ENCODE results near the gene MICU1. TPM values are rescaled to one million over a fixed set of nuclear protein-coding genes. Genes with fewer than 3 reads are reported as not detected.
"Not testable (repeated sequence)": the region's sequence is repeated elsewhere in the genome, so short reads cannot be mapped to it uniquely, and the experiment has no call there.

Gene MICU1
- total RNA-seq, 1 donor from 2014 or later, result 48.8 TPM

GRCh38 chr10:72429931-72430330, 195.9 kb downstream of the MICU1 start:
- no peak for DNase-seq

GRCh38 chr10:72426986-72427385, 198.9 kb downstream of the MICU1 start:
- peak; percentile 18 for DNase-seq

GRCh38 chr10:72425133-72425532, 200.7 kb downstream of the MICU1 start:
- DNase-seq, result no peak

- DNase-seq, result peak; percentile 32
These were observed 201.3 kb downstream of the MICU1 start for GRCh38 chr10:72424561-72424960.

DNA sequence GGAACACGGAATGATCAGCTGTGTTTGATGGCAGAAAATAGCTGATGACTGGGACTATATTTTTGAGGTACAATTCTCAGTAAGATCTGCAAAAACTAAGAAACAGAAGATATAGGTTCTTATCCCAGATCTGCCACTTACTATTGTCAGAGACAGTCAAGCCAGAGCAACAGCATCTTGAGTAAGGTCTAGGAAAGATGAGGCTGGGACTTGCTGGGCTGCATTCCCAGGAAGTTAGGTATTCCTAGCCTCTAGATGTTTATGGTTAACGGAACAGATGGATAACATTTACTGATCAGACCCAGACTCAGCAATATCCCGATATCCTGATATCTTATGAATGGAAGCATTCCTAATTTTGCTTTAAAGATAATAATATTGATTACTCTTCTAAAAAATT, 202.5 kb downstream of the MICU1 start:
- DNase-seq, result no peak

- DNase-seq, result no peak
These were observed 203.9 kb downstream of the MICU1 start for GRCh38 chr10:72421885-72422540.

- no peak for DNase-seq
These were observed 206.6 kb downstream of the MICU1 start for GRCh38 chr10:72419241-72419640.

- no peak for DNase-seq
These were observed 207.2 kb downstream of the MICU1 start for GRCh38 chr10:72418679-72419078.

DNA sequence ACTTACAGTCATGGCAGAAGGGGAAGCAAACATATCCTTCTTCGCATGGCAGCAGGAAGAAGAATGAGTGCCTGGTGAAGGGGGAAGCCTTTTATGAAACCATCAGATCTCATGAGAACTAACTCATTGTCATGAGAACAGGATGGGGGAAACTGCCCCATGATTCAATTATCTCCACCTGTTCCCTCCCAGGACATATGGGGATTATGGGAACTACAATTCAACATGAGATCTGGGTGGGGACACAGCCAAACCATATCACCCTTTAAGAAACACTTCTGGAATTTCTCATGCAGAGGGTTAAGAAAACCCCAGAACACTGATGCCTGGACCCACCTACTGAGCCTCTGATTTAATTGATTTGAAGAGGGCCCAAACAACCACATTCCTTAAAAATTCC, 207.9 kb downstream of the MICU1 start:
- no peak for DNase-seq

DNA sequence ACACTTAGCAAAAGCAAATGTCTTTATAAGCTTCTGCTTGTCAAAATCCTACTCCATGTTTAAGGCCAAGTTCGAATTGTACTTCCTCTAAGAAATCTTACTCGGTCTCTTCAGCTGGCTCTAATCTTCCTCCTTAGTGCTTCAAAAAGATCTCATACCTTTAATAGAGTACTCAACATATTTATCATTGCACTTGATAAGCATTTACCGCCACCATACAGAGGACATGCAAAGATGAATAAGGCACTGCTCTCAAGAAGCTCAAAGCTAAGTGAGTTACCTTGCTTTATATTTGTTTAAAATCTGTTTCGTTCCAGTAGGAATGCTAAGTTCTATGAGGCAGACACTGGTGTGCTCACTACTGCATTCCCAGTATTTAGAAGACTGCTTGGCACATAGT, 209.2 kb downstream of the MICU1 start:
- DNase-seq, result no peak

GRCh38 chr10:72414642-72415041, 211.2 kb downstream of the MICU1 start:
- no peak for DNase-seq

DNA sequence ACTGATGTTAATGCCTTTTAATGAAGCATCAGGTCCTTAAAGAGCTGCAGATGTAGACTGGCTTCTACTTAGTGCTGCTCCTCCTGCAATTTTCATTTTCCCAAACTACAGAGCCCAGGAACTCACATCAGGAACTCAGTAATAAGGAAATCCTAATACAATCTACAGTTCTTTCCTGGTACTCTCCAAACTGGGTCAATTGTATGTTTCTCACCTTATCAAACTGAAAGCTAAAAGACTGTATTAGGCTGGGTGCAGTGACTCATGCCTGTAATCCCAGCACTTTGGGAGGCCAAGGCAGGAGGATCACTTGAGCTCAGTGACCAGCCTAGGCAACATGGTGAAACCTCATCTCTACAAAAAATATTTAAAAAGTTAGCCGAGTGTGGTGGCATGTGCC, 216.7 kb downstream of the MICU1 start:
- DNase-seq, result no peak

GRCh38 chr10:72407927-72408600, 217.8 kb downstream of the MICU1 start:
- no peak for DNase-seq

DNA sequence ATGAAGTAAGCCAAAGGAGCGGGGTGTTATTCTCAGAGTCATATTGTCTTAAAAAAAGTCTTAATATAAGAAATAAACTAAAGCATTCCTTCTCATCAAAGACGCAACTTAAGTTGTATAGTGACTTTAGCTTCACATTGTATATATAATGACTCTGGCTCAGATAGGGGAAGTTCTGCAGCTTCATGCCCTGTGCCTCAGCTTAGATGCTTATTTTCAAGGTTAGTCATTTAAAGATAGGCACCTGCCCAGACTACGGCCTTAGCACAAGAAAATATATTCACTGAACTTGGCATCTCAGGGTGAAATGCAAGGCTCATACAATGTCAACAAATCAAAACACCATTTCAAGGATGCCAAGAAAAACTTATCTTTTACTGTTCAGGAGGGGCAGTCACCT, 218.4 kb downstream of the MICU1 start:
- DNase-seq, result no peak

GRCh38 chr10:72395581-72395980, 230.3 kb downstream of the MICU1 start:
- DNase-seq, result not testable (repeated sequence)

DNA sequence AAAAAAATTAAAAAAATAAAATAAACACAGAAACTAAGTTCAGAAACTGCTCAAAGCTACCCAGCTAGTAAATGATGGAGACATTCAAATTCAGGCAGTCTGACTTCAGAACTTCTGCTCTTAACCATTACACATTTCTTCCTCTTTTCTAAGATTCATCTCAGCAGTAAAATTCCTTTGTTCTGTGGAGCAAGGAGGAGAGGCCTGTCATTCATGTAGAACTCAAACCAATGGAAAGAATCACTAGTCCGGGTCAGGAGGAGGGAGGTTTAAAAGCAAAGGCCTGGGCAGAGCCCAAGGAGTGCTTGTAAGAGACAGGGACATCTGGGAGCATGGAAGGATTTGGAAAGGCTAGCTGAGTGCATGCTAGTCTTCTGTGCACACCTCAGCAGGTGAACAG, 233.3 kb downstream of the MICU1 start:
- DNase-seq, result no peak

GRCh38 chr10:72390764-72391163, 235.1 kb downstream of the MICU1 start:
- no peak for DNase-seq

DNA sequence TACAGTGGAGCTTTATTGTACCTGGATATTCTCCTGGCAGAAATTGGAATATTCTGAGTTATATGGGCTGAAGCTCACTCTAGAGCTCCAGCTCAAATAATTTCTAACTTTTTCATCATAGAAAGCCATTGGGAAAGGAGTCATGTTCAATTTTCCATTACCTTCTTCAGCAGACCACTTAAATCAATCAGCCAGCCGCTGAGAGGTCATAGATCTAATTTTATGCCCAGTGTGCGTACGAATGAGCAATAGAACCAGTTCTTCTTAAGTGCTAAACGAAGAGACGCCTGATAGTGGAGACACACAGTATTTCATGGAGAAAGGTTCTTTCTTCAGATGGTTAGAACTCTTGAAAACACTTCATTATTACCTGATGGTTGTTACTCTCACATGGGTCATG, 236.2 kb downstream of the MICU1 start:
- DNase-seq, result no peak

- no peak for DNase-seq
These were observed 236.9 kb downstream of the MICU1 start for GRCh38 chr10:72389014-72389413.

DNA sequence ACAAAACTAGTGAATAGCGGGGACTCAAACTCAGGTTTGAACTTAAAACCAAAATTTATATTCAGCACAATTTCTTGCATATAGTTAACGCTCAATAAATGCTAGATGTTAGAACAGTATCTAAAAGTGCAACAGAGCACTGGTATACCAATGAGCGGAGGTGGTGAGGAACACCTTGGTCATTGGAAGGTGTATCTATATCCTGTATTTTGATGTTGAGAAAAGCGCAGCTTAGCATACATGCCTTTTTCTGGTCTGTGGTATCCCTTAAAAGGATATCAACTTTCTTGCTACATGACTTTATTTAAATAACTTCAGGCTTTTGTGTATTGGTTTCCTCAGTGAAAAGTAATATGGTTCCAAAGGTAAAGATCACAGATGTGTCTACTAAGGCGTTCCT, 237.8 kb downstream of the MICU1 start:
- DNase-seq, result no peak

GRCh38 chr10:72386916-72387586, 238.8 kb downstream of the MICU1 start:
- no peak for DNase-seq

DNA sequence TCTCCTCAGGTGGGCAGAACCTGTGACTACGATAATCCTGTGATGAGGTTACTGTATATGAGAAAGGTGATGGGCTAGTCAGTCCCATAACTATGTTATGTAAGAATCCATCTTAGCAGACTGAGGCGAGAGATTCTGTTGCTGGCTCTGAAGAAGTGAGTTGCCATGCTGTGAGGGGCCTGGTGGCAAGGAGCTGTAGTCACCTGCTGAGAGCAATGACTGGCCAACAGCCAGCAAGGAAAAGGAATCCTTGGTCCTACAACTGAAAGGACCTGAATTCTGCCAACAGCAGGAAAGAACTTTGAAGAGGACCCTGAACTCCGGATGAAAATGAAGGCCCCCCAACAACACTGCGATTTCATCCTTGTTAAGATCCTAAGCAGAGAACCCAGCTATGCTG, 240.2 kb downstream of the MICU1 start:
- no peak for DNase-seq

DNA sequence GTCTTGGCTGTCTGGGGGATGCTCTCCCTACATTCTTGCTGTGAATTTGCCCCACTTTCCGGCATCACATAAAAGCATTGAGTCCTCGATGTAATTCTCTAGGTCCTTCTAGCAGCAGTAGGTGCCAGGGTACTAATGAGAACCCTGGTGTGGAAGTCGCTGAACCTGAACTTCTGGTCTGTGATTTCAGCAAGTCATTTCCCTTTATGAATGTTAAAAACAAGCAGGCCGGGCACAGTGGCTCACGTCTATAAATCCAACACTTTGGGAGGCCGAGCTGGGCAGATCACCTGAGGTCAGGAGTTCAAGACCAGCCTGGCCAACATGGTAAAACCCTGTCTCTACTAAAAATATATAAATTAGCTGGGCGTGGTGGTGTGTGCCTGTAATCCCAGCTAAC, 240.9 kb downstream of the MICU1 start:
- not testable (repeated sequence) for DNase-seq

GRCh38 chr10:72379776-72380175, 246.1 kb downstream of the MICU1 start:
- DNase-seq, result no peak
